ENCODE measurements around the gene PCNX4.
"Not testable (repeated sequence)": the region's sequence is repeated elsewhere in the genome, so short reads cannot be mapped to it uniquely, and the experiment has no call there.

The PCNX4 gene
- 55.9 reads per million, percentile 71 among the genes with 10 or more reads in this experiment for total RNA-seq

DNA sequence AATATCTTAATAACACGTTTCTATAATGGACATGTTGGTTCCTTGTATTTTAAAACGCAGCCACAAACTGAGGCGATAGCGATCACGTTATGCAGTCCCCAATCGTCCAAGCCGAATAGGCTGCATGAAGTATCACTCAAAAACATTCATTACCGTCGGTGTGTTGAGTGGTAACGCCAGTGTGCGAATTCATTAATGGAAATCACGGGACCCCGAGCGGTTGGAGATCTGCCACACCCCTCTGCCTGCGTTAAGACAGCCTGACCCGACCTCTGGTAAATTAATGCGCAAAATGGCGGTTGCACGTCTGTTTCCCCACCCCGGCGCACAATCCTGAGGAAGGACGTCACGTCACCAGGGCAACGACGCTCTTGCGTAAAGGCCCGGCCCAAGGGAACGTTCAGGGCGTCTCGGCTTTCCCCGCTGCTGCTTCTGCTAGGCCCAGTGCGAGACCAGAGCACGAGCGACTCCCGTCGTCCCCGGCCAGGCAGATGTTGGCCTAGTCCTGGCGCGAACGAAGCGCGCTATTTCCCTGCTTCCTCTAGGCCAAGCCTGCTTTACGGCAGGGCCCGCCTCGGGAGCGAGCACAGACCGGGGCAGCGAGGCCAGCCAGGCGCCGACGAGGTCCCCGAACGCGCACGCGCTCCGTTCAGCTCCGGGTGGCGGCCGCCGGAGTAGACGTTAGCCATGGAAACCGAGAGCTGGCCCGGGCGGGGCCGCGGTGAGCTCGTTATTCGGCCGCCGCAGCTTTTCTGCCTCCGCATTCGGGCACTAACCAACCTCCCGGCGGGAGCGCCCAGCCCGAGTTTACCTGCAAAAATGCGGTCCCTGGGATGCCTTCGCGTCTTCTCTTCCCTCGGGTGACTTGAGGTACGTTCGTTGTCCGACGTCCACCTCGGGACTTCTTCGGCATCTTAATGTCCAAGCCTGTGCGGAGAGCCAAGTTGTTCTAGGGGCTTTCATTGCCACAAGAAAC lies at the start of gene PCNX4:
PCNX4 (plus strand) TSS at position 374 of the 976 bp plus-strand sequence. CDS start 15,716 bp downstream, outside the sequence.
- DNase-seq = peak; percentile 92

DNA sequence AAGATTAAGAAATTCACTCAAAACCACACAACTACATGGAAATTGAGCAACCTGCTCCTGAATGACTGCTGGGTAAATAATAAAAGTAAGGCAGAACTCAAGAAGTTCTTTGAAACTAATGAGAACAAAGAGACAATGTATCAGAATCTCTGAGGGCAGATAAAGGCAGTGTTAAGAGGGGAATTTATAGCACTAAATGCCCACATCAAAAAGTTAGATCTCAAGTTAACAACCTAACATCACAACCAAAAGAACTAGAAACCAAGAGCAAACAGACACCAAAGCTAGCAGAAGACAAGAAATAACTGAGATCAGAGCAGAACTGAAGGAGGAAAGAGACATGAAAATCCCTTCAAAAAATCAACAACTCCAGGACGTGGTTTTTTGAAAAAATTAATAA lies 43.7 kb upstream of the PCNX4 start:
- not testable (repeated sequence) for DNase-seq

DNA sequence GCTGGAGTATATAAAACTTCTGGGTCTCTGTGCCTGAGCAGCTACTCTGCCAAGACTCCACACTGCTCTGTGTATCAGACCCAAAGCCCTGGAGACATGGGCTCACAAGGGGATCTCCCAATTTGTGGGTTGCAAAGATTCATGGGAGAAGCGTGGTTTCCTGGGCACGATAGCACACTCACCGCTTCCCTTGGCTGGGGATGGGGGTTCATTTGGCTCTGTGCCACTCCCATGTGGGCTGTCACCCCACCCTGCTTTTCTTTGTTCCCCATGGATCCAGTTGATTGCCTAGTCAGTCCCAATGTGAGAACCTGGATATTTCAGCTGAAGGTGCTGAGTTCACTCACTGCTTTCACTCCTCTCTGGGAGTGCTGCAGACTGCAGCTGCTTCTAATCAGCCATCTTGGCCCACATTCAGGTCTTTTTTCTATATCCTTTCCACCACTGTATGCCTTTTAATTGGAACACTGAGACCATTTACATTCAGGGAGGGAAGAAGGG lies 40.0 kb upstream of the PCNX4 start:
- no peak for DNase-seq

DNA sequence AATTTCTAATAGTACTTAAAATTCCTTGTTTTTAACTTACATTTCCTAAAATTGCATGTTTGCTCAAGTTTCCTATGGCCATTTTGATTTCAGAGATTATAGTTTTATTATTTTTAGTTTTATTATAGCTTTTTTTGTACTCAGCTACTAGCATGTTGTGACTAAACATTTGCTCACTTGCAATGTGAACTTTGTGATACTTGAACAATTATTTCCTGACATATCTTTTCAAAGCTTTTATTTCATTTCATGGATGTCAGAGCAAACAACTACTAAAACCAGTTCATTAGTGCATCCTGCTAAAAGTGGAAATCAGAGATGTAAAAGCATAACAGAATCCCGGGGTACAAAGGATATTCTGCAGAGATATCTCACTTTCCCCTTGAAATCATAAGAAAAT lies 33.6 kb upstream of the PCNX4 start:
- DNase-seq = no peak

DNA sequence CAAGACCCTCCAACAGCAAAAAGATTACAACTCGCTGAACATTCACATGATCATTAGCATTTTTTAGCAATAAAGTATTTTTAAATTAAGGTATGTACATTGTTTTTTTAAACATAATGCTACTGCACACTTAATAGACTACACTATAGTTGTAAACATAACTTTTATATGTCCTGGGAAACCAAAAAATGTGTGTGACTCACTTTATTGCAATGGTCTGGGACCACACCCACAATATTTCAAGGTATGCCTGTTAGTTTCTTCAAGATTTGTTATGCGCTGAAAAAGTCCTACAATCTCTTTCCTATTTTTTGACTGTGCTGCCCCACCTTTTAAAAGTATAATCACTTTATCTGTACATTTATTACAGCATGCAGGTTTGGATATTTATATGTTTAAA lies 30.4 kb upstream of the PCNX4 start:
- no peak for DNase-seq

DNA sequence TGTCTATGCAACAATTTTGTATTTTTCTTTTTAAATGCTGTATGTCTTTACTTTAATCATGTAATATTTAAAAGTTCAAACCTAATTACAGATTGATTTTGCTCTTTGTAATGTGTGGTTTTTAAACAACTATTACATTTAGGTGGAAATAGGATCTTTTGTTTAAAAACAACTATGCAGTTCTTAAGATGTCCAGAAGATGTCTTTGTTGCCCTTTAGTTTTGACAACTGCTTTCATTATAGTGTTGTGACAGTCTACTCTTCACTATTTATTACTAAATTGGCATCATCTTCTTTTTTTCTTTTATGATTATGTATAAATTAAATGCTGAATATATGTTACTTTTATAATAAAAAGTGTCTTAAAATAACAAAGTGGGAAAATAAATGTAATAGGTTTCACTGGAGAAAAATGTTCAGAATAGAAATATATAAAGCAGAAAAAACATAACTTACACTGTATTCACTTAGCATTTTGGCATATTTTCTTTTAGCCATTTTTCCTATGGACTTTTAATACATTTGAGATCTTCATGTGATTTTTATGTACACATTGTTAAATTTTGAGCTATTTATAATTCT lies 27.1 kb upstream of the PCNX4 start:
- no peak for DNase-seq

DNA sequence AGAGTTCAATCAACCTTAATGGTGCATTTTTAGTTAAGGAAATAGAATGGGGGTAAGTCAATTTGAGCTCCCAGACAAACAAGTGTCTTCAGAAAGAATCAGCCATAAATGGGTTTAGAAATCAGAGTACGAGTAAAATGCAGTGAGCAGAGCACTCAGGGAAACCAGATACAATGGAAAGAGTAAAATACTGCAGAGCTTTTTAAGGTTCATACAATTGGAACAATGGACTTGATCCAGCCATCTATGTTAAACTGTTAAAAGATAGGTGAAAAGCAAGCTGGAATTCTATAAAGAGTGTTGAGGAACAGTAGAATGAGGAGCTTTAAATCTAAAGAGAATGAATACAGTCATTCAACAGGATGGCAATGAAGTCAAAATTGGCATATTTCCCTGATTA lies 23.8 kb upstream of the PCNX4 start:
- no peak for DNase-seq

DNA sequence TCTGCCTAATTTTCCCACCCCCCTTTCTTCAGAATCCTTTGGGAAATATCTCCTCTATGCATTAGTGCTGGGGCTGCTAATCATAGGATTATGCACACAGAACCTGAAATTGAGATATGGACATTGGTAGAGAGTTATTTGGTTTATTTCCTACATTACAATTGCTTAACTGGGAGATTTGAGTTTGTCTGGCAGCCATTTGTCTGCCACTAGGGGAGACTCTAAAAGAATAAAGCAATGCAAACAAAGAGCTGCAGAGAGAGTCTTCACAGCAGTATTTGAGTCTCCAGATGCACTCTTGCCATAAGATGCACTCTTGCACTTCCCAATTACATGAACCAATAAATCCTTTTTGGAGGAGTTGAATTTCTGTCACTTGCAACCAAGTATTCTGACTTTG lies 12.0 kb upstream of the PCNX4 start:
- DNase-seq = no peak

DNA sequence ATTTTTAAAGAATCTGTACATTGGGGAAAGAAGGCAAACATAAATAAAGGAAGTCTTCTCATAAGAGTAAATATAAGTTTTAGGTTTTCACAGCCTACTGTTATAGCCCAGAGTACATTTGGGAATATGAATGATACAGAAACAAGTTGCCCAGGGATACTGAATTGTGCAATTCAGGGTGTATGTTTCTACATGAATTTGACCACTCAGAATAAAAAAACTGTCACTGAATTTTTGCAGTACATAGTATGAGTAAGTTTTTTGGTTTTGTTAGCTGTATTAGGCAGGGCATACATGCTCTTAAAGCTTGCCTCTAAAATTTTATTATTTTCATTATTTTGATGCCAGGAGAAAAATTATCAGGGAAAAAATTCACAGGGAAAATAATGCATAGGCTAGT lies 6.6 kb upstream of the PCNX4 start:
- no peak for DNase-seq

DNA sequence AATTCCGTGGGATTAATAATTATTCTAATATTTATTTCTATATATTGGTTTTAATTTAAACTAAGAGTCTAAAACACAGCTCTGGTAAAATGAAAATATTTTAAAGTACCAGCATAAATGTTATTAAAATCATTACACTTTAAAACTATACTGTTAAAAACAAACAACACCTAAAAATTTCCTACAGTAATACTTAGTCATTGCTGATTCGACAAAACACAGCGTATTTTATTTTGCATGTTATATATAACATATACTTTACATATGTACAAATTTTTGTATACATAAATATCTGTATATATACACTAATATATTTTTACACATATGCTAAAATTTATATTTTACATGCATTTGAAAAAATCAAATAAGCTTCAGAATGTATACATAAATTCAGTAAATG lies 6.0 kb upstream of the PCNX4 start:
- DNase-seq = no peak

DNA sequence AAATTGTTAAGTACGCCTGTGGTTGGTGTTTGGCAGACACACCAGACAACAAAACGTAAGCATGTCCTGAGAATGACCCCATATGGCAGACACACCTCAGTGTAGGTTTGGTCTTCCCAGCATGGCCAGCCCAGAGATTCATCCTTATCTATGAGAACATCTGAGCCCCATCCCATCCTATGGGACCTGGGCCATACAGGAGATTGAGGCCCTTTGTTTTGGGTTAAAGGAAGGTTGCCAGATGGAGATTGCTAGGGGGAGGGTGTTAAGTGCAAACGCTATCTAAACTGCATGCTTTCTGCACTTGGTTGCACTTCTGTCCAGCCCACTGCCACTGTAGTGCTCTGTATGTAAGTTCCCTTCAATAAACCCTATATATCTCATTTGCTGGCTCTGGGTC lies 4.1 kb upstream of the PCNX4 start:
- DNase-seq = no peak

DNA sequence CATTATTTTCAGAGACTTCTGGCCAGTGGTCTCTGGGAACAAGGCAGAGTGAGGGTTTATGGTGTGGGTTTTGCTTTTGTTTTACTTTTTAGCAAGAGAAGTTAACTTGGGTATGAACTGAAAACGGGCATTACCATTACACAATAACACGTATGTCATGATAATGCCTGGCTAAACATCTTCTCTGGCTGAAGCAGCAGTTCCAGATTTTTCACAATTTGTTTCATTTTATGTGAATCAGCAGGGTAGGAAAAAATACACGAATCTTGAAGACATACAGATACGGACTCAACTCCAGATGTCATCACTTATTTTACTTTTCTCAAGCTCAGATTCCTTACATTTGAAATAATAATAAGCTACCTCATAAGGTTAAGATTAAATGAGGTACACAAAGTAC lies 2.5 kb upstream of the PCNX4 start:
- no peak for DNase-seq

DNA sequence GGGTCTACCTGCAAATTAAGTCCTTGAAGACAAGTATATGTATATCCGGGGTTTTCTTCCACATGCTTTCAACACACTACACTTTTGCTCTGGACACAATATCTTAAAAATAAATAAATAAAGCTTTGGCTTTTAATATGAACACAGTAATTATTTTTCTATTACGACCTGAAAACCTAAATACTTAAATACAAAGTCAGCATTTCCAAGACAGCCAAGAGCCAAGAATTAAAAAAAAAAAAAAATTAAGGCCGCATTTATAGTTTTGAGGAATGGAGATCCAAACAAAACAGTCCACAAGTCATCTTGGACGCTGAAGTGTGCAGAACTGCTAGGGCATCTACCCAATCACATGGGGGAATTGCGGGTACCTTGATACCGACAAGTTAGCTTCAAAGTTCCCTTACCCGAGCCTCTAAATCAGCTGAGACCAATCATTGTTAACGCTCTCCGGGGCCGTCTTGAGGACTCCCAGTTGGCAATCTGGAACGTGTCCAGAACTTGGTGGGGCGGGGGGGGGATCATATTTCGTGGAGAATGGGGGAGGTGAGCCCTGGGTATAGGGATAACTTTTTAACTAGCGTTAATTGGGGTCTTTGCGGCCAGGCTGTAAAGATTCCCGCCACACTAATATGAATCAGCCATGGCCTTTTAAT lies 731 bp upstream of the PCNX4 start:
- DNase-seq = no peak

DNA sequence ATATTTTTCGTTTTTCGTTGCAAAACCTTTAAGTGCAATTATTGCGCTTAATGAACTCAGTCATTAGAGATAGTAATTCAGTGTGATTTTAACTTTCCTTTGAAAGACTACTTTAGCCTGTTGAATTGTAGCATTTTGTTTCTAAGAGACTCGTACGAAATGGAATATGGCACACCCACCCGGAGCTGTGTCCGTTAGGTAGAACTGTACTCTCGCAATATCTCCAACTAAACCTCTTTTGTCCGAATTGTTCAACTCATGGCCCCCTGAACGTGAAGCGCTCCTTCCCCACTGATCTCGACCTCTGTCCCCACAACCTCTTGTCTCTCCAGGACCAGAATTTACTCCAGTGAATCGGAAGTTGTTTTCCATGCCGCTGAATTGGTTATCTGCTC lies 800 bp downstream of the PCNX4 start:
- no peak for DNase-seq

DNA sequence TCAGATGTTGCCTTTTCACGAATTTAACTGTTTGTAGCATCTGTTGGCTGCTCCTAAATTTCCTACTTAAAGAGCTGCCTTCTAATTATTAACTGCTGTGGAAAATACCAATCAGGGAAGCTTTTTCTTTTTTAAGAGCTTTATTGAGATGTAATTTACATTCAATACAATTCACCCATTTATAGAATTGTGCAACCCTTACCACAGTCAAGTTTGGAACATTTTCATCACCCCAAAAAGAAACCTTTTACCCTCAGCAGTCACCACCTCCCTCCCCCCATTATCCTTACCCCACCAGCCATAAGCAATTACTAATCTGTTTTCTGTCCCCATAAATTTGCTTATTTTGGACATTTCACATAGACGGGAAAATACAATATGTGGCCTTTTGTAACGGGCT lies 1.4 kb downstream of the PCNX4 start:
- DNase-seq = no peak

DNA sequence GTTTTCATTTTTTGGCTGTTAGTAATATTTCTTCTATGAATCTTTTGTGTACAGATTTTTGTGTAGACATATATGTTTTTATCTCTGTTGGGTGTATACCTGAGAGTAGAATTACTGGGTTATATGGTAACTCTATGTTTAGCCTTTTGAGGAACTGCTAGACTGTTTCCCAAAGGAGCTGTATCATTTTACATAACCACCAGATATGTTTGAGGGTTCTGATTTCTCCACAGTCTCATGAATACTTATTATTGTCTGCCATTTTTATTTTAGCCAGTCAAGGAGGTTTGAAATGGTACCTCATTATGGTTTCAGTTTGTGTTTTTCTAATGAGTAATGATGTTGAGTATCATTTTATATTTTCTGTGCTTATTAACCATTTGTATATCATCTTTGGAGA lies 1.9 kb downstream of the PCNX4 start:
- DNase-seq = no peak

DNA sequence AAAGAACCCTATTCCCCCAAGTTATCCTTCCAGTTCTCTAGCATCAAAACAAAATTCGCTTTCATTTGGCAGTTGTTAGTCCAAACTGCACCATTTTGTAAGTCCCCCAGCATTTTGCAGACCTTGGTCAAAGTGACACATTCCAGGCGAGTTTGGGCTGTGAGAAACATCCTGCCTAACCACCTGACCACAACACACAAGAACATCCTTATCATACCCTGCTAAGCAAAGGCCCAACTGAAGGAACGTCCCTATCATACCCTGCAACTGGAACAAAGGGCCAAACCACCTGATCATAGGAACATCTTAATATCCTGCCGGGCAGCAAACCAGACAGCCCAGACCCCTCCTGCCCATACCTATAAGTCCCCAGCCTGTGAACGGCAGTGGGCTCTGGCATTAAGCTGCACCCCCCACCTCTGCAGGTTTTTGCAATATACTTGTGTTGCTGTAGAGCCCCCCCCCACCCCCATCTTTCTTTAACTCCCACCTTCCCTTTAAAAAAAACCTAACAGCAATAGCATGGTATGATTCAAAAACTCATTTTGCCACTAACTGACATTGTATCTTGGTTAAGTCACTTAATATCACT lies 2.7 kb downstream of the PCNX4 start:
- no peak for DNase-seq

DNA sequence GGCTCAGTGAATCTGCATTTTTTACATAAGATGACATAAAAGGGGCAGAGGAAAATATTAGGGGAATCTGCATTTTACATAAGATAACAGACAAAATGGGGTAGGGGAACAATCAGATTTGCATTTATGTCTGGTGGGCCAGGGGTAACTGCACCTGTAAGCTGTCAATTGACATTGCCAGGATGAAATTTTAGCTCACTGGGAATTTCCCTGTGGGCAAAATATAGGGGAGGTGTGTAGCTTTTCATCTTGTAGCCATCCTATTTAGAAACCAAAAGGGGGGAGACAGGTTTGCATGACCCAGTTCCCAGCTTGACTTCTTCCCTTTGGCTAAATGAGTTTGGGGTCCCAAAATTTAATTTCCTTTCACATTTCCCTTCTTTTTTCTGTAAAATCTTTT lies 3.5 kb downstream of the PCNX4 start:
- no peak for DNase-seq

DNA sequence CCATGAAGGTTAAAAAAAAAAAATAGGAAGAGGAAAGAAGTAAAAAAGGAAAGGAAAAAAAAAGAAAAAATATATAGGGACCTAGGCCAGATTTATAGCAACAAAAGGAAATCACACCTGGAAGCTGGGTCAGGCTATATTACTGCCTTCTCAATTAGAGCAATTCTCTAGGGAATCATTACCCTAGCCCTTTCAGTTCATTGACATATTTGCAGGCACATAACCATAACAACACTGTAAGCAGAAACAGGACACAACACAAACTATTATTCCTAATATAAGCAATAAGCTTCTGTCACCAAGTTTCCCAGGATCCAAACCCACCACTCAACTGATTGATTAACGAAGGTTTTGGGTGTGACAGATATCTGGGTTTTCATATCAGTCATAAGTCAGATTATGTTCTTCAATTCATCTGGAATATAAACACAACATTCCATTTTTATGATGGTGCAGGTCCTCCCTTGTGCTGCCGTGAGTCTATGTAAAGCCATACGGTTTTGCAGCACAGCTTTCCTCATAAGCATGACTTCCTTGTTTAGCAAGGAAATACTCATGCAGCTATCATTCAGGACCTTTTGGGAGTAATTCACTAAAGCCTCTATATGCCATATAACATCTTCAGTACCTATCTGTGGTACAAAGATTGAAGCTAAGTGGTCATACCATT lies 4.2 kb downstream of the PCNX4 start:
- DNase-seq = no peak

DNA sequence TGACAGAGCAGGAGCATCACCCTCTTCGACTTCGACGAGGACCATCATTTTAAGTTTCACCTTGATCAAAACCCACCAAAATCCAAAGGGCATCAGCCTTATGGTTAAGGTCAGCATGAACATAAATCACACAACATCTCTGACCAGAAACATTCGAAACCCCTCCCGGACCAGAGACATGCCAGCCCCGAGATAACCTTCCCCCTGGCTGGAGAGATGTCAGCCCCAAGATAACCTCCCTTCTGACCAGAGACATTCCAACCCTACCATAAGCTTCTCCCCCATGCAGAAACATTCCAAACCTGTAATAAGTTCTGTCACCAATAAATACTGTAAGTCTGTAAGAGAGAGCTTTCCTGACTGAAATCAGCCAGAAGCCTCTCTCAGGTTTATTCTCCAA lies 6.3 kb downstream of the PCNX4 start:
- no peak for DNase-seq

DNA sequence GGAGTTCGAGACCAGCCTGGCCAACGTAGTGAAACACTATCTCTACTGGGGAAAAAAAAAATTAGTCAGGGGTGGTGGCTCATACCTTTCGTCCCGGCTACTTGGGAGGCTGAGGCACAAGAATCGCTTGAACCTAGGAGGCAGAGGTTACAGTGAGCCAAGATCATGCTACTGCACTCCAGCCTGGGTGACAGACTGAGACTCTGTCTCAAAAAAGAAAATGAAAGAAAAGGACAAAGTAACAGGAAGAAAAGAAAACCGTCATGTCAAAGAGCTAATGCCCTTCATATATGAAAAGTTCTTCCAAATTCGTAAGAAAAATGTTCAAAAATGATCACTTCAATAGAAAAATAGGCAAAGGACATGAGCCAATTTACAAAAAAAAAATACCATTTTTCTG lies 8.1 kb downstream of the PCNX4 start:
- not testable (repeated sequence) for DNase-seq

DNA sequence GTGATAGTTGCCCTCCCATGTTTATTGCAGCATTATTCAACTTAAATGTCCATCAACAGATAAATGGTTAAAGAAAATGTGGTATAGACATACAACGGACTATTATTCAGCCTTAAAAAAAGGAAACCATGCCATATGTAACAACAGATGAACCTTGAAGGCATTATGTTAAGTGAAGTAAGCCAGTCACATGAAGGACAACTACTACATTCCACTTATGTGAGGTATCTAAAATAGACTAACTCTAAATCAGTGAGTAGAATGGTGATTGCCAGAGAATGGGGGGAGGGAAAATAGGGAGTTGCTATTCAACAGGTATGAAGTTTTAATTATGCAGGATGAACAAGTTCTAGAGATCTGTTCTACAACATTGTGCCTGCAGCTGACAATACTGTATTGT lies 10.1 kb downstream of the PCNX4 start:
- DNase-seq = no peak

DNA sequence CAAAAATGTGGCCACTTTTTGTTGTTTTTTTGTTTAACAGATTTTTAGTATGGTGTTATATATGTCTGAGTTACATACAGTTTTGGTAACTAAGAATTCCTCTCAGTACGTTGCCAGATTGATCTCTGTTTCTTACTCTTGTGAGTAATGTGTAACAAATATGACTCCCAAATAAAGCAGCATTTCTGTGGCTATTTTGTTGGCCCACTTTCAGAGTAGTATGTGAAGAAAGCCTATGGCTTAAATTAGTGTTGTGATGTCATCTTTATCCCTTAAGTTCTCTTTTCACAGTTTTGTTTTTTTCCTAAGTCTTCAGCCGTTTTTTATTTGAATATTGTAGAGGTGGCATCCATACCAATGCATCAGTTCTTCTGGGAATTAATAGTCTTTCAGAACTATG lies 10.7 kb downstream of the PCNX4 start:
- DNase-seq = no peak
